ENCODE data around the gene MYO18B.

The MYO18B gene

DNA sequence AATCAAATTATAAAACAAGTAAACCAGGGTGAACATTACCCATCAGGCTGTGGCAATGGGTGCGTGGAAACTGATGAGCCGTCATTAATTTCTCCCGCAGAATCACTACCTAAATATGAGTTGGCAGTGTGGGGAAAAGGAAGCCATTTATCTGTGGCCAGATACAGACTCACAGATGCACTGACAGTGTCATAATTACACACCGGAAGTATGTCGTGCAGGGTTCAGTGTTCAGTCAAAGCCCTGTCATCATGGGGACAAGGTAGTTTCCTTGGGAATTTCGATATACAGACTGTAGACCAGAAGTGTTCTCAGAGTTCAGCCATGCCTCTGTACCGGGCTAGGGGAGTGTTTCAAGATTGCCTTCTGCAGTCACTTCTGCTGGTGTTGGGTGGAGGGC is 308.1 kb downstream of the MYO18B start:
- DNase-seq (ENCODE audit: low spot score): no peak

GRCh38 chr22:26053737-26054316 is 311.8 kb downstream of the MYO18B start:
- DNase-seq (ENCODE audit: low spot score): no peak

DNA sequence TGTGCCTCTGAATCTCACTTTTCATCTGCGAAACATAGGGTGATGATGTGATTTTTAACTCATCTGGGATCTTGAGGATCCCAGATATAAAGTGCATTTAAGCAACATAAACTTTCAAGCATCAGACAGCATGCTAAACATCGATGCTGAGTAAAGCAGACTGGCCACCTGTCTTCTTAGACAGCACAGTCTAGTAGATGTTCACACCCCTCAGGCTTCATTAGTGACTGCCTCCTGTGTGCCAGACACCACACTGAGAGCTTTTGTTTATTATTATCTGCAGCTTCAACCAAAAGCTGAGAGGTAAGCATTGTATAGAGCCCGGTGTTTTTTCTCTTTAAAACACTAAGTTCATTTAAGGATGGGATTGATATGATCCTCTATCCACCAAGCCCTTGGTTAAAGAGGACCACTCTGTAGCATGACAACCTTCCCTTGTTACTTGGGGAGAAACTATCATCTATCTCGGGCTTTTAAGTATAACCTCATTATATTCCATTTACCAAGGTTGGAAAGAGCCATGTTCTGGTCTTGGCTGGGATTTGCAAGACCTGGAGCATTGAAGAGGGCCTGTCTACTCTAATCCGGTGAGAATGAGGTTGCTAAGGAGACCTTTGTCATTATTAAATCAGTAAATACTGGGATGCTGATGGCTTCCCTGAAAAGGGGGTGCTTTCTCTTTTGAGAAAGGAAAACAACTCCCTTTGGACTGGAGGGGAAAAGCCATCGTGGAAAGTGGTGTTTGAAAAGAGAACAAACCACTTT is 313.0 kb downstream of the MYO18B start:
- no peak for DNase-seq (ENCODE audit: low spot score)

- DNase-seq (ENCODE audit: low spot score): no peak
These were observed 313.7 kb downstream of the MYO18B start for GRCh38 chr22:26055693-26056092.

- DNase-seq (ENCODE audit: low spot score): no peak
These were observed 314.6 kb downstream of the MYO18B start for GRCh38 chr22:26056455-26057200.

GRCh38 chr22:26057731-26058130 is 315.7 kb downstream of the MYO18B start:
- DNase-seq (ENCODE audit: low spot score): no peak

DNA sequence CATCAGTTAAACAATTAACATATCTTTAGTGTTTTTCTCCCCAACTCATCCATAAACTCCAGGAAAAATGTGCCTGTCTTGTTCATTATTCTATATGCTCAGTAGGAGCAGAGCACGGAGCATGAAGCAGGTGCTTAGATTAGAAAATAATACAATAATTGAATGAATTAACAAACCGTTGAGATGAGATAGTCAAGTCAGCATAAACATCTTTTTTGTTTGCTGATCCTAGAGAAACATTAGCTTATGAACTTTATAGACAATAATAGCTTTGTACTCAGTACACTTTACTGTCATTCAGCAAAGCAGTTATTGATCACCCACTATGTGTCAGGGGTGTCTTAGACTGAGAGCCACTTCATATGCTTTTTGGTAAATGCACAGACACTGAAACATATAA is 322.1 kb downstream of the MYO18B start:
- no peak for DNase-seq (ENCODE audit: low spot score)

GRCh38 chr22:26065847-26066246 is 323.9 kb downstream of the MYO18B start:
- DNase-seq (ENCODE audit: low spot score): no peak

DNA sequence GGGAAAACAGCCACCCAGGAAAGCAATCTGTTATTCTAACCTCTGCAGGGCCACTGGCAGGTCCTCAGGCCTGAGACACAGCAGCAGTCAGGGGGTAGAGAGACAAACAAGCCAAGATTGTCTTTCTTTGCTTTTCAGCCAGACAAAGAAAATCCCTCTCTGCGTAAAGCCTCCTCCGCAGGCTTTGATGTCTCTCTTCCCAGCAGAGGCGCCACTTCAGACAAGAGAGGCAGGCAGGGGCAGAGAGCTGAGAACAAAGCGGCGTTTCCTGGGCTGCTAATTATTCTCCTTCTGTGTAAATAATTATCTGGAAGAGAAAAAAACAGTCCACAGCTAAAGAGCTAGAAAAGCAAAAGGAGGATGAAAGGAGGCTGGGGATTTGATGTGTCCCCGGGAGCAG is 324.5 kb downstream of the MYO18B start:
- no peak for DNase-seq (ENCODE audit: low spot score)

DNA sequence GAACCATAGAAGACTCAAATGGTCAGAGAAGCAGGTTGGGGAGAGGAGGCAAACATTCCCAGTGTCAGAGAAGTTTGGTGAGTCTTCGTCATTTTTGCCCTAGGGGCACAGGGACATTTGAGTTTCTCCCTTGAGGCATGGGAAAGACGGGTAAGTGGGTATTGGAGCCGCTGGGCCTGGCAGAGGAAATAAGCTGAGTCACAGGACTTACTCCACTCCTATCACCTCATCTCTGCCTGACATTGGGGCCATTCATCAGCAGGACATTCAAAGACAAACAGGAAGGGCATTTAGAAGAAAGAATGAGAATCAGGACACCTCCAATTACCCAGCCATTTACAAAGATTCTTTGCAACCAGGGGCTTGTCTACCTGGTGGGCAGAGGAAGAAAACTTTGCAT is 326.6 kb downstream of the MYO18B start:
- DNase-seq (ENCODE audit: low spot score): no peak

DNA sequence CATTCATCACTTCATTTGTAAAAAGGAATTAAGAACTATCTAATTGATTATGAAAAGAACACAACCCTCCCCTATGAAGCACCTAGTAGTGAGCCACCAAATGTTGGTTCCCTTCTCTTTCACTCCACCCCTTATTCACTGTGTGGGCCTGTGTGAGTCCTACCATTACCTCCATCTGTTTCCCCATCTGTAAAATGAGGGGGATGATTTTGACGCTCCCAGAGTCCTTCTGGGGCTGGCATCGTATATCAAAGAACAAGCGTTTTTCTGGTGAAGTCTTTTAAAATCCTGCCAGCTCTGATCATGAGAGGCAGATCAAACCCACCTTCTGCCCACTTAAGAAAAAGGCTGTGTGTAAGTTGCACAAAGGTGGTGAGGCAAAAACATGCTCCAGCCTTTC is 330.6 kb downstream of the MYO18B start:
- DNase-seq (ENCODE audit: low spot score): no peak

DNA sequence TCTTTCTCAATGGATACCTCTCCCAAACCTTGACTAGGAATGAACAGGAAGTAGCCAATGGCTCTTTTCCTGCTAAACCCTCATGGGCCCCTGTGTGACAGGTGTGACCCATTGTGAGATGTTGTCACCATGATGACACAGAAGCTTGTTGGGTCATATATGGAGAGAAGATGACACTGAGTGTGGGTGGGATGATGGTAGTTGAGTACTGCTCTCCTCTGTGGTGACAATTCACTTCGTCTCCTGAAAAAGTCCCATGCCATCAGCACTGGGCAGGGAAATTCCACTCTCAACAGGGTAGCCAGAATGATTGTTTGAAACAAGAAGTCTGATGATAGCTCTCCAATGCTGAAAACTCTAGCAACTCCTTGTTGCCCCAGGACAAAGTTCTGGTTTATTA is 333.3 kb downstream of the MYO18B start:
- DNase-seq (ENCODE audit: low spot score): no peak

DNA sequence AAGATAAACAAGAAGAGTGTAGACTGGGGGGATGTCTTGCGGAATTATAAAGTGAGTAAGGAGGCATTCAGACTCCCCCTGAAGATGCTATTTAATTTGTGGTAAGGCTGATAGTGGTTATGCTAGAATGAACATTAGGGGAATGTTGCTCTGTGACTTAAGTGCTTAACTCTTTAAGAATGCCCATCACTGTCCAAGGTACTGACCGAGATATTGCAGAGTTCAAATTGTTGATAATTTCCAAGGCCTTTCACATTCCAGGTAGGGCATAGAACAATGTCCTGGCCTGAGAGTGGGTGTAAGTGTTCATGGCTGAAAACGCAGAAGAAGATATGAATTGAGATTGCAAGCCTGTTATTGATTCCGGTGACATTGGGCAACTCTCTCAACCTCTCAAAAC is 337.0 kb downstream of the MYO18B start:
- DNase-seq (ENCODE audit: low spot score): no peak
